Breast epithelium (tissue), 3 donors: ENCODE data around the gene SKAP1.

Experiments
- CTCF ChIP-seq, 3 donors: fragments of 450-650 bp; IDR thresholded peaks; one replicate each; pipeline ENCODE4 v1.5.1; 2016 to 2017; ENCODE audit warnings: antibody characterized with exemption in 3 of 3, mild to moderate bottlenecking in 3 of 3, moderate library complexity in 3 of 3
- POLR2A ChIP-seq: fragments of 450-650 bp; IDR thresholded peaks from one replicate; pipeline ENCODE4 v1.6.1; 2016; ENCODE audit warnings: antibody characterized with exemption, mild to moderate bottlenecking, moderate library complexity

DNA sequence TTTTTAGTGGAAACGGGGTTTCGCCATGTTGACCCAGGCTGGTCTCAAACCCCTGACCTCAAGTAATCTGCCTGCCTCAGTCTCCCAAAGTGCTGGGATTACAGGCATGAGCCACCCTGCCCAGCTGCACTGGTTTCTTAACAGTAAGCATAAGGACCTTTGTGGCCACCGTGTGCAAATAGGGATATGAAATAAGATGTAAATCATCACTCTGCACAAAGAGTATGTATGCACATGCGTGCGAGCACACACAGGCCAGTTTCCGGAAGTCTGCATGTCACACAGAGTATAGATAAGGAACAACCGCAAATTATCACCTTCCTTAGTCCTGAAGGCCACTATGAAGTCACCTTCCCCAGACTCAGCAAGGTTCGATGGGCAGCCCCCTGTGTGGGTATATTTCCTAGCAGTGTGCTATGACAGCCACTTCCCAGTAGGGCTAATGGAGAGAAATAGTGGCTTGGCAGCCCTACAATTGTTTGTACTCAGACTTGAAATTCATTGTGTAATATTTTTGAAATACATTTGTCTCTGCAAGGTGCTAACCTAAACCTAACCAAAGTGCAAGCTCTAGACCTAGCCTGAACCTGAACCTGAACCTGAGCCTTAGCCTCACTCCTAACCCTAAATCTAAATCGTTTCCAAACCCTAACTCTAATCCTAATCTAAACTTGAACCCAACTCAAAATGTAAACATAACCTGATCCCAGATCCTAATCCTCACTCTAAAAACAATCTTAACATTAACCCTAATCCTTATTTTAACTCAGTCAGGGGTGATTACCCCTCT is 48.4 kb upstream of the SKAP1 start:
- TF ChIP-seq POLR2A, result no peak
- TF ChIP-seq CTCF (IDR thresholded peaks at IDR 0.05), result no peak
